CD4-positive, alpha-beta T cell (primary cell): ENCODE measurements around the gene NAA10. TPM values are rescaled to one million over a fixed set of nuclear protein-coding genes. Genes with fewer than 3 reads are reported as not detected.

Experiments
- ATAC-seq: fragments of 200-7000 bp; cut with Tn5 transposase; one replicate; pipeline ENCODE4 v1.10.0; 2022; ENCODE audit warnings: mild to moderate bottlenecking; ENCODE audit not compliant: poor library complexity
- CTCF ChIA-PET: fragments of 350-600 bp; sonication (Branson Sonifier 250); formaldehyde crosslinking; loops from one replicate; lab custom pipeline; 2021; ENCODE audit warnings: antibody characterized with exemption, inconsistent platforms; lab: Charles Lee
- POLR2A ChIA-PET: fragments of 350-600 bp; sonication (Branson Sonifier 250); formaldehyde crosslinking; loops from one replicate; lab custom pipeline; 2021; ENCODE audit warnings: antibody characterized with exemption, inconsistent platforms; lab: Charles Lee
- DNase-seq, 14 experiments: peaks; one replicate each; pipeline ENCODE4 v3.0.0-alpha.2; 2013 to 2020; ENCODE audit warnings: mixed read lengths in 2 of 14
- H3K27ac ChIP-seq, 2 donors: one replicate each; pipeline versions ENCODE4 v1.5.1 to v1.7.0; 2013; ENCODE audit warnings: low read length in 2 of 2, low read depth in 1 of 2, mild to moderate bottlenecking in 1 of 2
- H3K27me3 ChIP-seq, 2 experiments: 1 replicate in 1 of 2; 2 replicates in 1 of 2; pipeline versions ENCODE4 v1.6.1 to v1.7.0; 2013; ENCODE audit warnings: low read length in 2 of 2, control low read depth in 1 of 2, mild to moderate bottlenecking in 1 of 2, moderate library complexity in 1 of 2; ENCODE audit not compliant: insufficient read depth in 2 of 2, control insufficient read depth in 1 of 2
- H3K36me3 ChIP-seq: one replicate; pipeline ENCODE4 v1.6.1; 2013; ENCODE audit warnings: low read length, control low read depth; ENCODE audit not compliant: insufficient read depth
- H3K4me1 ChIP-seq: one replicate; pipeline ENCODE4 v1.6.1; 2013; ENCODE audit warnings: low read length, control low read depth; ENCODE audit not compliant: insufficient read depth
- H3K4me3 ChIP-seq: one replicate; pipeline ENCODE4 v1.5.1; 2013; ENCODE audit warnings: mild to moderate bottlenecking, low read length, moderate library complexity
- H3K9me3 ChIP-seq, 2 experiments: 1 replicate in 1 of 2; 2 replicates in 1 of 2; pipeline versions ENCODE4 v1.6.1 to v1.7.0; 2013; ENCODE audit warnings: low read length in 2 of 2, mild to moderate bottlenecking in 2 of 2, control low read depth in 1 of 2, moderate library complexity in 1 of 2; ENCODE audit not compliant: control insufficient read depth in 1 of 2, insufficient read depth in 1 of 2
- H3K27ac Mint-ChIP-seq: one replicate; pipeline ENCODE4 v1.8.0; 2020; ENCODE audit warnings: mixed read lengths
- H3K27me3 Mint-ChIP-seq: one replicate; pipeline ENCODE4 v1.8.0; 2021; ENCODE audit warnings: mixed read lengths
- H3K36me3 Mint-ChIP-seq: one replicate; pipeline ENCODE4 v1.8.0; 2021; ENCODE audit warnings: low read depth, mixed read lengths
- H3K4me1 Mint-ChIP-seq: one replicate; pipeline ENCODE4 v1.8.0; 2021; ENCODE audit warnings: low read depth, mixed read lengths
- H3K4me3 Mint-ChIP-seq: one replicate; pipeline ENCODE4 v1.8.0; 2020; ENCODE audit warnings: mild to moderate bottlenecking, mixed read lengths
- H3K9me3 Mint-ChIP-seq: one replicate; pipeline ENCODE4 v1.8.0; 2020; ENCODE audit warnings: mixed read lengths
- intact Hi-C, 2 experiments: fragments of 100-400 bp; cut with DNase I in 1 of 2; cut with micrococcal nuclease in 1 of 2; formaldehyde crosslinking; loops; one replicate each; pipeline versions ENCODE4 v1.15.1 to v1.9.0; 2023 to 2025; cut with DNase I, micrococcal nuclease
- total RNA-seq, 174 experiments: library from RNA in 2 of 174; stranded (reverse) in 2 of 174; gene quantifications; one replicate each; pipeline ENCODE4 v1.2.3 and lab custom pipeline; 2021 to 2026
- TF ChIP-seq, protein P1 (sequence below): fragments of 200-600 bp; IDR thresholded peaks from one replicate; pipeline ENCODE4 v1.8.0; 2022; ENCODE audit warnings: antibody characterized with exemption, mild to moderate bottlenecking

NAA10 gene
- total RNA-seq, 2 experiments from 2014 or later: 41.5 to 42.0 TPM

DNA sequence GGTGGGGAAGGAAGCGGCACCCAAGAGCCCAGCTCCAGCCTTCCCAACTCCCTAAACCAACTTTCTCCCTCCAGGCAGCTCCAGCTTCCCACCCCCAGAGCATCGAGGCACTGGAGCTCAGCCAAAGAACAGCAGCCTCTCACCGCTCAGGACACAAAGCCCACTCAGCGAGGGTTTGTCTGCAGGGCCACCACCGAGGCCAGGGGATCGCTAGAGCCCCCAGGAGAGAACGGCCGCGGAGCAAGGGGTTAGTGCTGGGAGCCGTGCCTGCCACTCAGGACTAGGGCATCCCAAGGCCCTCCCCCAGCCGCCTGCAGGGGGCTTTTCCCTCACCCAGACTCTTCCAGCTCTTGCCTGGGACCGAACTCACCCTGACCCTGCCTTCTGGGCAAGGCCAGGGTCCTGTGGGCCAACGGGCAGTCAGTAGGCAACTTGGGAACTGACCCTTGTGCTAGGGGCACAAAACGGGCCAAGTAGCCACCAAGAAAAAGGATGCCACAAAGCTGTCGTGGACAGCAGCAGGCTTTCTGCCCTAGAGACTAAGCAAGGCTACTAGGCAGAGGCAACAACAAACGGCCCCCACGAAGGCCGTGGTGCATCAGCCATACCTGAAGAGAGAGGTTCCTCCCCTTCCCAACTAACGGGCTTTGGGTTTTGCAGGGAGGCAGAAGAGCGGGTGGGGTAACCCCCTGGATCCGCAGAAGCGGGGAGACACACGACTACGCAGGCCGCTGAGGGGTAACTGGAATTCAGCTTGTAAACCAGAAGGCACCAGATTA is 34.5 kb upstream of the NAA10 start:
- Mint-ChIP-seq H3K27me3 (no peaks in the 10 kb centered on the region), H3K27ac (peak overlapping the region; percentile 98), H3K4me1 (peaks cover 41% of the 10 kb centered on the region), H3K9me3 (no peaks in the 10 kb centered on the region), H3K36me3 (peaks cover 32% of the 10 kb centered on the region), H3K4me3 (peak overlapping the region; percentile 96)
- Histone ChIP-seq H3K9me3 (no peaks in the 10 kb centered on the region), H3K27ac (peak overlapping the region; percentile 41 to 48), H3K36me3 (peaks cover 2% of the 10 kb centered on the region), H3K27me3 (no peaks in the 10 kb centered on the region), H3K4me3 (peak overlapping the region; percentile 96), H3K4me1 (peaks cover 68% of the 10 kb centered on the region)
- POLR2A ChIA-PET: interaction anchor here (0.9 to 6.6 kb wide), 5 partner anchors 17 to 578 kb away, joined by 3 to 163 read pairs (median 4); partner anchors contain the start of genes ARHGAP4 and IKBKG
- ATAC-seq (no peak), DNase-seq (peak in 2 of 14 experiments; percentile 24 to 40)
- intact Hi-C loops: loop anchor here (2.0 to 5.0 kb wide), 3 partner anchors 15 to 128 kb away; partner anchors contain the start of gene MECP2 (in 1 of the 2)
- TF ChIP-seq, protein P1, sequence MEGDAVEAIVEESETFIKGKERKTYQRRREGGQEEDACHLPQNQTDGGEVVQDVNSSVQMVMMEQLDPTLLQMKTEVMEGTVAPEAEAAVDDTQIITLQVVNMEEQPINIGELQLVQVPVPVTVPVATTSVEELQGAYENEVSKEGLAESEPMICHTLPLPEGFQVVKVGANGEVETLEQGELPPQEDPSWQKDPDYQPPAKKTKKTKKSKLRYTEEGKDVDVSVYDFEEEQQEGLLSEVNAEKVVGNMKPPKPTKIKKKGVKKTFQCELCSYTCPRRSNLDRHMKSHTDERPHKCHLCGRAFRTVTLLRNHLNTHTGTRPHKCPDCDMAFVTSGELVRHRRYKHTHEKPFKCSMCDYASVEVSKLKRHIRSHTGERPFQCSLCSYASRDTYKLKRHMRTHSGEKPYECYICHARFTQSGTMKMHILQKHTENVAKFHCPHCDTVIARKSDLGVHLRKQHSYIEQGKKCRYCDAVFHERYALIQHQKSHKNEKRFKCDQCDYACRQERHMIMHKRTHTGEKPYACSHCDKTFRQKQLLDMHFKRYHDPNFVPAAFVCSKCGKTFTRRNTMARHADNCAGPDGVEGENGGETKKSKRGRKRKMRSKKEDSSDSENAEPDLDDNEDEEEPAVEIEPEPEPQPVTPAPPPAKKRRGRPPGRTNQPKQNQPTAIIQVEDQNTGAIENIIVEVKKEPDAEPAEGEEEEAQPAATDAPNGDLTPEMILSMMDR: no peak
- CTCF ChIA-PET: interaction anchor here (0.8 to 2.0 kb wide), 5 partner anchors 12 to 48 kb away, joined by 3 to 7 read pairs (median 5); no protein-coding TSS in a partner anchor

DNA sequence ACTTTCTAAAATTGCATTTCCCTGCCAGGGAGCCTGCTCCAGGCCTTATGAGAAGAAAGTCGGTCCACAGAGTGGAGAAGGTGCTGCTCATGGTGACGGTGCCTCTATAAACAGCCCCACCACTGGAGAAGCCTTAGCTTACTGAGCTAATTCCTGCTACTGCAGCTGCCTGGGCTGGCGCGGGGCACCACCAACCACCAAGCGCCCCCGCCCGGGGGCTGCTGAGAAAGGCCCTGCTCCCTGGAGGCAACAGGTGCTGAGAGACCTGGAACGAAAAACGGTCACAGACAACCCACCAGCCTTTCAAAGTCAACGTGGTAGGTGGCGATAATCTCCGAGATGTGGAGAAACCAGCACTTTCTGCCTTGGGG is 33.9 kb upstream of the NAA10 start:
- H3K4me1 Mint-ChIP-seq: peaks cover 37% of the 10 kb centered on the region
- DNase-seq: peak in 12 of 14 experiments; percentile 21 to 76 (median 52)
- intact Hi-C loops: loop anchor here (2.0 to 5.0 kb wide), 3 partner anchors 16 to 129 kb away; partner anchors contain the start of gene MECP2 (in 1 of the 2)
- Histone ChIP-seq H3K4me3 (peak overlapping the region; percentile 96), H3K36me3 (peaks cover 8% of the 10 kb centered on the region), H3K27me3 (no peaks in the 10 kb centered on the region), H3K27ac (peak overlapping the region; percentile 8 to 9), H3K4me1 (peaks cover 64% of the 10 kb centered on the region), H3K9me3 (no peaks in the 10 kb centered on the region)
- H3K4me3 Mint-ChIP-seq: peak overlapping the region; percentile 96
- H3K9me3 Mint-ChIP-seq: no peaks in the 10 kb centered on the region
- no peak for ATAC-seq
- H3K36me3 Mint-ChIP-seq: peaks cover 32% of the 10 kb centered on the region
- ChIA-PET POLR2A (interaction anchor here (0.9 to 6.6 kb wide), 7 partner anchors 16 to 579 kb away, joined by 3 to 163 read pairs (median 5); partner anchors contain the start of genes ARHGAP4, IKBKG and IRAK1), CTCF (interaction anchor here (0.8 to 2.0 kb wide), 5 partner anchors 12 to 48 kb away, joined by 3 to 7 read pairs (median 5); no protein-coding TSS in a partner anchor)
- TF ChIP-seq, protein P1: no peak
- H3K27me3 Mint-ChIP-seq: no peaks in the 10 kb centered on the region
- peak overlapping the region; percentile 98 for H3K27ac Mint-ChIP-seq

DNA sequence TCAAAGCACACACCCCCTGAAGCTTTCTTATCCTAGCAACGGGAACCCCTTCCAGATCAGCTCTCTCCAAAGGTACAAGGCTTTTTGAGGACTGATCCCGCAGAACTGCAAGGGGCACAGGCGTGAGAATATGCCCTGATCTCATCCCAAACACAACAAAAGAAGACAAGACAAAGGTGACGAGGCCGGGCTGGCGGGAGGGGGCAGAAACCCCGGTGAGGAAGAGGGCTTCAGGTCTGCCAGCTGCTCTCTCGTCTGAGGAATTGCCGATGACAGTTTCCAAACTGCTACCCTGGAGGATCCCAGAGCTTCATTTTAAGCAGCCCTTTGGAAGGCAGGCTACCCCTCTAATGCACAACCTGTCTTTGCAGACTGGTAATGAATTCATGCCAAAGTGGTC is 33.4 kb upstream of the NAA10 start:
- H3K36me3 ChIP-seq: peaks cover 12% of the 10 kb centered on the region
- TF ChIP-seq, protein P1: no peak
- H3K36me3 Mint-ChIP-seq: peaks cover 32% of the 10 kb centered on the region
- POLR2A ChIA-PET: interaction anchor here (1.4 to 6.6 kb wide), 4 partner anchors 19 to 52 kb away, joined by 5 to 163 read pairs (median 7); partner anchors contain the start of genes ARHGAP4 and IRAK1
- H3K9me3 Mint-ChIP-seq: no peaks in the 10 kb centered on the region
- DNase-seq: no peak
- H3K4me1 Mint-ChIP-seq: peaks cover 32% of the 10 kb centered on the region
- no peaks in the 10 kb centered on the region for H3K27me3 ChIP-seq
- no peaks in the 10 kb centered on the region for H3K27me3 Mint-ChIP-seq
- no peaks in the 10 kb centered on the region for H3K9me3 ChIP-seq
- peak overlapping the region; percentile 96 for H3K4me3 ChIP-seq
- H3K4me1 ChIP-seq: peaks cover 59% of the 10 kb centered on the region
- no peak for ATAC-seq
- CTCF ChIA-PET: interaction anchor here (0.8 to 1.8 kb wide), 3 partner anchors 40 to 49 kb away, joined by 3 to 5 read pairs (median 4); no protein-coding TSS in a partner anchor
- peak overlapping the region; percentile 72 to 76 for H3K27ac ChIP-seq
- intact Hi-C loops: loop anchor here (2.0 to 5.0 kb wide), 3 partner anchors 17 to 129 kb away; partner anchors contain the start of gene MECP2 (in 1 of the 2)
- peak overlapping the region; percentile 96 for H3K4me3 Mint-ChIP-seq
- H3K27ac Mint-ChIP-seq: peak overlapping the region; percentile 98
